Stimulated activated CD4-positive, alpha-beta T cell treated with anti-CD3 and anti-CD28 coated beads, TNF-alpha, amount 100 ng/mL, for 24 hours (primary cell): ENCODE measurements around the gene NR6A1.

Source experiments
- DNase-seq, 3 experiments: peaks; one replicate each; pipeline ENCODE4 v3.0.0-alpha.2; 2020; ENCODE audit warnings: low read depth in 3 of 3

The NR6A1 gene

DNA sequence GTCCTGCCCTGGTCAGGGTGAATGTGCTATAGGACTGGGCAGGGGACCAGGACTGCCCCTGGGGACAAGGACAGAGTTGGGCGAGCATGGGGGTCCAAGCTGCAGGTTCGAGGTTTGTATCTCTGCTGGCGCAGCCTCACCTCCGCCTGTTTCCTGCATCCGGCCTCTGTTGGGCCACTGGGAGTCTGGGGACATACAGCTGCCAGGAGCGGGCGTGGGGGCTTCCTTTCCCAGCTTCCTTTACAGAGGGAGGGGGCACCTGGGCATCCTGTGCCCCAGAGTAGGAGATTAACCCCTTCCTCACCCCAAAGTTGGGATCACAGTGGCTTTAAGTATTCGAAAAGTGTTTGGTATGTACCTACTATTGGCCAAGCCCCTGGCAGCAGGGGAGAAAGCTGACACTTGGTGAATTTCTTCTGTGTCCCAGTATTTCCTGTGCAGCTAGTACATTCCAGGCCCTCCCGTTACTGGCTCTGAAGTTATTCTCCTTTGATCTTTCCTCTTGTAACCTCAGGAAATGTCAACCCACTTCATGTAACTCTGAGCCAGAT, 24.8 kb upstream of the NR6A1 start:
- DNase-seq = no peak

DNA sequence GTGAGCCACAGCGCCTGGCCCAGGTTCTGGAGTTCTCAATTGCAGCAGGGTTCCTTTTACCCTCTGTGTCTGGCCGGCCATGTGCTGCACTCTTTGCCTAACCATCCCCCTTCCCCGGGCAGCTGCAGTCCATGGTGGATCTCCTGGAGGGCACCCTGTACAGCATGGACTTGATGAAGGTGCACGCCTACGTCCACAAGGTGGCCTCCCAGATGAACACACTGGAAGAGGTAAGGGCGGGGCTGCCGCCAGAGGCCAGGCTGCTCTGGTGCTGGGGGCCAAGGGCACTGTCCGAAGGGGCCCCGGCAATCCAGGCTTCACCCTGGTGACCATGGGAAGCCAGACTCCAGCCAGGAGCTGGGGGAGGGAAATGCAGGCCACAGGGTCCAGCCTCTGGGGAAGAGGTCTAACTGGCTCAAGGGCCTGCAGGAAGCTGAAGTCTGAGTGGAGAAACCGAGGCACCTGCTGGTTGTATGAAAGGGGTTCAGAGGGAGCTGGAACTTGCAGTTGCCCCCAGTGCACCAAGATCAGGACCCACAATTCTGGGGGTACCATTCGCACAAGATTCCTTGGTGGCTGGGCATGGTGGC, 23.9 kb upstream of the NR6A1 start:
- DNase-seq = no peak

DNA sequence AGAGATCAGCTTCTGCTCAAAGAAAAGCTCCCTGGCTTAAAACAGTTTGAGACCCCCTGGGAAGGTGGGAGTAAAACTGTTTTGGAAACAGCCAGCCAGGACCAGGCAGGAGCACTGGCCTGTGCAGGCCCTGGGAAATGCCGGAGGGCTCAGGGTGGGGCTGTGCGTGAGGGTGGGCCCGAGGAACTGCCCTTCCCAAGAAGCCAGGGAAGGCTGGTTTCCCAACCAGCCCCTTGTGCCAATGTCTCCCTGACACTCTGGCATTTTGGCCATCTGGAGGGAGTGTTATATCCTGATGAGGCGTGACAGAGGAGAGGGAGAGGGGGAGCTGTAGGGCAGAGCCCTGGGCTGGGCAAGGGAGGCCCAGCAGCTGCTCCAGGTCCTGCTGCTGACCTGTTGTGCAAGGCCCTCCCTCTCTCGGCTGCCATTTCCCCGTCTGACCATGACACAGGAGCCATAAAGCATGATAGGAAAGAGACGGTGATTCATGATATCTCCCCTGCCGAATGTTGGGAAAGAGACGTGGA, 22.0 kb upstream of the NR6A1 start:
- no peak for DNase-seq

- DNase-seq = no peak
Observed at GRCh38 chr9:124792257-124793014, 21.3 kb upstream of the NR6A1 start.

DNA sequence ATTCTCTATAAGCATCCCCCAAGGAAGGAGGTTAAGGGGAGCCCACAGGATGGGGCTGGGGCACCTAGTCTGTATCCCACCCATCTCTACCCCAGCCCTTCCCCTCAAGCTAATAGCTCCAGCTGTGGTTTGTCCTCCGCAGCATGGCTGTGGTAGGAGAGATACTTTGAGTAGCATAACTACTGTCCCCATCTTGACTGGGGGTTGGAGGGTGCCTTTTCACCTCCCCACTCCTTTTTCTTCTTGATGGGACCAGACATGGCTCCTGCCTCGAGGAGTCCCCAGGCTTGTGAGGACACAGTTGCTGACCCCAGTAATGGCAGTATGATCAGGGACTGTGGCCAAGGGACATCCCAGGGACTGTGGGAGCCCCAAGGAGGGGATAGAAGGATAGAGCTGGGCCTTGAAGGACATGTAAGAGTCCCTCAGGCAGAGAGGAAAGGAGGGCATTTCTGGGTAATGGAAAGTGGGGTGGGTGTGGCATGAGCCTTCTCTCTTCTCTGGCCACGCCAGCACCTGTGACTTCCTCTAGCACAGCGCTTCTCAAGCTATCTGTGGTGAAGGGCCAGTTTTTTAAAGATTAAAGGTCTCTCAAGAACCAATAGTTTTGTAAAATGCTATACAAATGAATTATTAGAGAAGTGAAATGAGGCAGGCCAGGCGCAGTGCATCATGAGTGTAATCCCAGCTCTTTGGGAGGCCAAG, 19.8 kb upstream of the NR6A1 start:
- DNase-seq = no peak

GRCh38 chr9:124790301-124790700, 19.2 kb upstream of the NR6A1 start:
- no peak for DNase-seq

GRCh38 chr9:124789531-124789930, 18.4 kb upstream of the NR6A1 start:
- no peak for DNase-seq

DNA sequence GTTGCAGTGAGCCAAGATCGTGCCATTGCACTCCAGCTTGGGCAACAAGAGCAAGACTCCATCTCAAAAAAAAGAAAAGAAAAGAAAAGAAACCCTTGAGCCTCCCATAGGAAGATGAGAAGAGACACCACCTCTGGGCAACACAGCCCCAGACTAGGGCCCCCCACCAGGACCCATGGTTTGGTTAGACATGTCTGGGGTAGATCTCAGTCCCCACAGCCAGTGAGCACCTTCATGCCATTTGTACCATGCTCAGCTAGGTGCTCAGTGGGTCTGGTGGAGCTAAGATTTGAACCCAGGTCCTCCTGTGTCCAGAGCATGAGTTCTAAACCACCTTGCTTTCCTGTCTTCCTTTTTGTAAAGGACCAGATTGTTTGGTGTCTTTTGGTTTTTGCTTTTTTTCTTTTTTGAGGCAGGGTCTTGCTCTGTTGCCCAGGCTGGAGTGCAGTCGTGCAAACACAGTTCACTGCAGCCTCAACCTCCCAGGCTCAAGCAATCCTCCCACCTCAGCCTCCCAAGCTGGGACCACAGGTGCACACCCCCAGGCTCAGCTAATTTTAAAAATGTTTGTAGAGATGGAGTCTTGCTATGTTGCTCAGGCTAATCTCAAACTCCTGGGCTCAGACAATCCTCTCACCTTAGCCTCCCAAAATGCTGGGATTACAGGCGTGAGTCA, 17.6 kb upstream of the NR6A1 start:
- no peak for DNase-seq

GRCh38 chr9:124786881-124787573, 15.9 kb upstream of the NR6A1 start:
- no peak for DNase-seq

- DNase-seq = no peak
Observed at GRCh38 chr9:124784509-124784908, 13.4 kb upstream of the NR6A1 start.

GRCh38 chr9:124783830-124784229, 12.7 kb upstream of the NR6A1 start:
- DNase-seq = no peak

DNA sequence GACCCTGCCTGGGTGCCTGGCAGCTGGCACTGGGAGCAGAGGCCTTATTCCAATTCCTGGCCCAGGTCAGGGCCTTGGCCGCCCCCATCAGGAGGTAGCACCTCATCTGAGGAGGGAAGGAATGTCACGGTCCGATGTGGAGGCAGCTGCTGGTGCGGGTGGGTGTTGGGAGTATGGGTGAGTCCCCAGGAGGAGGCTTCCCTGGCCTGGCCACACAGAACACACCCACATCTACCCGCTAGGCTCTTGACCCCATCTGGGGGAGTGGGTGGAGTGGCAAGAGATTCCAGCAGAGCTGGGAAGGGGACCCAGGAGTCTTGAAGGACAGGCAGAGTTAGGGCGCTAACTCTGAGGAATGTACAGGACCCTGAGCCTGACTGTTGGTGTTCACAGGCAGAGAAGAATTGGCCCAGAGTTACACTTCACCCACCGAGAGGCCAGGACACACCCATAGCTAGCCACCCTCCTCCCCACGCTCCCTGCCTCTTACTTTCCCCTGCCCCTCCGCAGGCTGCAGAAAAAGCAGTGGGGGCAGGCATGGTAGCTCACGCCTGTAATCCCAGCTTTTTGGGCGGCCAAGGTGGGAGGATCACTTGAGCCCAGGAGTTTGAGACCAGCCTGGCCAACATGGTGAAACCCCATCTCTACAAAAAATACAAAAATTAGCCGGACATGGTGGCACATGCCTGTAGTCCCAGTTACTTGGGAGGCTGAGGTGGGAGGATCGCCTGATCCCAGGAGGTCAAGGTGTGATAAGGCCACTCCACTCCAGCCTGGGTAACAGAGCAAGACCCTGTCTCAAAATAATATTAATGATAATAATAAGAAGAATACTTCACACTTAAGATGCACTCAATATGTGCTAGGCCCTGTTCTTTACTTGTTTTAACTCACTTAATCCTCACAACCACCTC, 11.8 kb upstream of the NR6A1 start:
- no peak for DNase-seq

DNA sequence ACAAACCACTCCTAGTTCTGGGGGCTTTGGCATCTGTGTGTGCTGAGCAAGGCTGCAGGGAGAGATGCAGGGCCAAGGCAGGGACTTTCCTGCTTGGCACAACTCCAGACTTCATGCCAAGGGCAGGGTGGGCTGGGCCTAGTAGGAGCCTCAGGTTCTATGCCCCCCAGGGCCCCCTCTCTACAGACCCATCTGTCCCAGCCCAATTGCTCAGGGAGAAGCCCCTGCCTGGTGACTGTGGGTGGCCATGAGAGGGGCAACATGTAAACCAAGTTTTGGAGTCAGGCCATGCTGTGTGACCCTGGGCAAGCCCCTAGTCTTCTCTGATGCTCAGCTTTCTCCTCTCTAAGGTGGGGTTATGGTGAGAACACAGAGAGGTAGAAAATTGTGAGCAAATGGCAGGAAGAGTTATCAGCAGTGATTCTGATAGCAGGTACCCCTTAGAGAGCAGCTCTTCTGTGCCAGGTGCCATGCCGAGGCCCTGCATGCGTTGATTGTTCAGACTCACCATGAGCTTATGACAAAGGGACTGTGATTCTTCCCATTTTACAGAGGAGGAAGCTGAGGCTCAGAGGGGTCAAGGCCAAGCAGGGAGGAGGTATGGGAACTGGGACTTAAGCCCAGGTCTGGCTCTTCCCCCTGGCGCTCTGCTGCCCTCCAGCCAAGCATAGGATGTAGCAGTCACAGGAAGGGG, 11.0 kb upstream of the NR6A1 start:
- no peak for DNase-seq

DNA sequence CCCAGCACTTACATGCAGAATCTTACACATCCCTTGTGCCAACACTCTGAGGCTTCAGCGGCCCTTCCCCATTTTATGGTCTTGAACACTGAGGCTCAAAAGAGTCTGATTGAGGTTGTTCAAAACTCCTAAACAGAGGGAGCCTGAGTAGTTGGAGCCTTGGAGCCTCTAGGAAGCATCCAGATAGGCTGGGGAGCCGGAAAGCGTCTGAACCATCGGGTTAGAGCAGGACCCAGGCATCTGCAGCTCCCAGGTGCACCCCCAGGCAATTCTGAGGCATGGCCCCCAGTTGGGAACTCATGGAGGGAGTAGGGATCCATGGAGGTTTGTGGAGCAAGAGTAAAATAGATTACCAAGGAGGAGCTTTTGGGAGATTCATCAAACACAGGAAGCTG, 9.6 kb upstream of the NR6A1 start:
- no peak for DNase-seq

DNA sequence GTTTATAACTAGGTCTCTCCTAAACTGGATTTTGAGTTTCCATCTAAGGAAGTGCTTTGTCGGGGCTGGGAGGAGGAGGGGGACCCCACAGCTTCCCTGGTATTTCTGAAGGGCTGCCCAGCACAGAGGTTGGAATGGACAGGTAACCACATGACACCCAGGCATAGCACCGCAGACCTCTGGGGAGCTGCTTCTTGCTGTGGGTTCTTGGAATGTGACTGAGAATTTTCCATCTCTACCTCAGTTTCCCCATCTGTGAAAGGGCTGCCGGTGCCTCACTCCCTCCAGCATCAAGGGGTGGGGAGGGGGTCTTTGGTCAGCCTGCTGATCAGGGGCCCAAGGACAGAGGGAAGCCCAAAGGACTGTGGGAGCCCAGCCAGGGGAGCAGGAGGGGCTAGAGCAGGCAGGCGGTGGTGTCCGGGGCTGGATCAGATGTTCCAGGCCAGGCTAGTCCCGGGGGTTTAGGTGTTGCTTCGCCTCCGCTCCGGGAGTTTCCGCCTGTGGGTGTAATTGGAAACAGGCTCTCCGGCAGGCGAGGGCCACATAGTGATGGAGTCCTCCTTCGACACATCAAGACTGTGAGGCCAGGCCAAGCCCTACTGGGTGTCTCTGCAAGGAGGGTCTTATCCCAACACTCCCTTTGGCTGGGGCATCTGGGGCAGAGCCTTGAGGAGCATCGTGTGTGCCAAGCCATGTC, 9.1 kb upstream of the NR6A1 start:
- no peak for DNase-seq

GRCh38 chr9:124779368-124780059, 8.4 kb upstream of the NR6A1 start:
- no peak for DNase-seq

DNA sequence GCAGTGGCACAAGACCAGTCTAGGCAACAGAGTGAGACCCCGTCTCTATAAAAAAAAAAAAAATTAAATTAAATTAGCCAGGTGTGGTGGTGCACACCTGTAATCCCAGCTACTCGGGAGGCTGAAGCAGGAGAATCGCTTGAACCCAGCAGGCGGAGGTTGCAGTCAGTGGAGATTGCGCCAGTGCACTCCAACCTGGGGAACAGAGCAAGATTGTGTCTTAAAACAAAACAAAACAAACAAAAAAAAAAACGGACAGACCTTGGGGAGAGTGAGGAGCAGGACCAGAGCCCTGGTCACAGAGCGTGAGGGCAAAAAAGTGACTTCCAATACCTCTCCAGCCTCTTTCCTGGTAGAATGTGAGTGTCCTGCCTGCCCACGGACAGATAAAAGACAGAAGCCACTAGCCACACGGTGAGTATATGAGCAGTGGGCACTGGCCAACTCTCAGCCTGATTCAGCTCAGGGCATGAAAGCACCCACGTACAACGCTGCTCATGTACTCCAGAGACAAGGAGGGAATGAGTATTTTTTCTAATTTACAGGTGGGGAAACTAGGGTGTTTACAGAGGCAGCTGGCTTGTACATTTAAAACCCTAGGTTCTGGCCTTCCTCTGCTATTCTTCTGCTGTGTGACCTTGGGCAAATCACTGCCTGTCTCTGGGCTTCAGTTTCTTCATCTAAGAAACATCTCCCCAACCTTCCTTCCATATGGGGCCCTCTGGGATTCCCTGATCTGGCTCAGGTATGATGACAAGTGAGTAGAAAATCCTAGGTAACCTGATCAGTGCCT, 7.7 kb upstream of the NR6A1 start:
- no peak for DNase-seq
